HTERT RPE-1 (cell line): ENCODE measurements around the gene ATP6V1B1.

Source experiments
- in situ Hi-C: fragments of 300-500 bp; cut with MboI; formaldehyde crosslinking; loops from 4 replicates; pipeline ENCODE4 v1.14.3; 2020; ENCODE audit warnings: low sequenced_read_pairs

The ATP6V1B1 gene

DNA sequence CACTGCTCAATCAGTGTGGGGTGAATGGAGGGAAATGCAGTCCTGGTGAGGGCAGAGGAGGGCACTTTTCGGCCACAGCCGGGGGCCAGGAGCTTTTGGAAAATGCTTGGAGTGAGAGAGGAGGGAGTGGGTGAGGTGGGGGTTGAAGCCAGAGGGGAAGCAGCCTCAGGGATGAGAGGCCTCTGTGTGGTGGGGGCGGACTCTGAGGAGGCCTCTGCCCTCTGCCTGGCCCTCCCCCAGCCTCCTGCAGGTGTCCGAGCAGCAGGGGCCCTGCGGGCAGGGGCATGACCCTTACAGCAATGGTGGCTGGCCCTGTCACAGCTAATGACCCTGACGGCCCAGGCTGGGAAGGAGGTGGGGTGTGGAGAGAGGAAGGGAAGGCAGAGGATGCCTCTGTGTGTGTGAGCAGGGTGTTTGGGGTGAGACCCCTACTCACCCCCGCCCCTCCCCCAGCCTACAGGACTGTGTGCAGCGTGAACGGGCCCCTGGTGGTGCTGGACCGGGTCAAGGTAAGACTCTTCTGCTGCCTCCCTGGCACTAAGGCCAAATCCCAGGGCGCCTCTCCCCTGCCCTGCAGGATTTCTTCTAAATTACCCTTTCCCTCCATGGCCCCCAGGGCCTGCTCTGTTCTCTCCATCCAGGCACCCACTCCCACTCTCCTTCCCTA is 7.6 kb downstream of the ATP6V1B1 start:
- in situ Hi-C loops, result no loop called here

DNA sequence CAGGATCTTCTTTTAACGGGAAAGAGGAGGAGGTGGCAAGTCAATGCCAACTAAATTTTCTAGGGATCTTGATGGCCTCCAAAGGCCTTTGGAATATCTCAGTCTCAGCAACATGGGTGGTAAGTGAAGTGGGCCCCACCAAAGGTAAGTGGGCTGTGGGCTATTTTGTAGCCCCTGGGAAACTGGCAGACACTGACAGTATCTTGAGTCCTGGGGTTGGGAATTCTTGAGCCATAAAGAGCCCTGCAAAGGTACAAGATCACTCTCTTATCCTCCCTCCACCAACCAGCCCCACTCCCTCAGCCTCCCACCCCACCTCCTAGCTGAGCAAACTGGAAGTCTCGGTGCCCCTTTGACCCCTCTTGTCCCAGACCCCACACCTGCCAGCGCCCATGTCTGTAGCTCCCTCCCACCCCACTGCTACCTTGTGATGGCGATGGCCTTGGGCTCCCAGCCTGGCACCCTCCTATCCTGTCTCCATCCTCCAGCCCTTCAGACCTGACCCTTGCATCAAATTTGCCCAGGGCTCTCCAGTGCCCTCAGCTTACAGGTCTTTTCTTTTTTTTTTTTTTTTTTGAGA is 8.5 kb downstream of the ATP6V1B1 start:
- in situ Hi-C loops, result no loop called here

DNA sequence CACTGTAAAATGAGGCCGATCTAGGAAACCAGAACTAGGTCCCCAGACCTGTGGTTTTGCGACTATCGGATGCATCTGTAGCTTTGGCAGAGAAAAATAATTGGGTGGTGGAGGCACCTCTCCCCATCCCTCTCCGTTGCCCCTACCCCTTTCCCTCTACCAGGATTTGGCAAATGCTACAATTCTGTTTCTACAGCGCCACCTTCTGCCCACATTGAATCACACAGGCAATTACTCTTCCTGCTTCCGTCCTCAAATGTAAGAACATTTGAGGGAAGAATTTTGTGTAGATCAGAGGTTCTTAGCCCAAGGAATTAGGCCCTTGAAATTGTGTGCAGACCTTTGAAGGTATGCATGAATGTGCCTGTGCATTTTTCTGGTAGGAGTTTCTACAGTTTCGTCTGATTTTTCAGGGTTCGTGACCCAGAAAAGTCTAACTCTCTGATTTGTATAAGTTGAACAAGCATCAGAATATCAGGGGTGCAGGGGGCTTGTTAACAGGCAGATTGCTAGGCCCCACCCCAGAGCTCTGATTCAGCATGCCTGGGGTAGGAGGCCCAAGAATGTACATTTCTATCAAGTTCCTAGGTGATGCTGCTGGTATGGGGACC is 11.2 kb downstream of the ATP6V1B1 start:
- in situ Hi-C loops, result no loop called here

DNA sequence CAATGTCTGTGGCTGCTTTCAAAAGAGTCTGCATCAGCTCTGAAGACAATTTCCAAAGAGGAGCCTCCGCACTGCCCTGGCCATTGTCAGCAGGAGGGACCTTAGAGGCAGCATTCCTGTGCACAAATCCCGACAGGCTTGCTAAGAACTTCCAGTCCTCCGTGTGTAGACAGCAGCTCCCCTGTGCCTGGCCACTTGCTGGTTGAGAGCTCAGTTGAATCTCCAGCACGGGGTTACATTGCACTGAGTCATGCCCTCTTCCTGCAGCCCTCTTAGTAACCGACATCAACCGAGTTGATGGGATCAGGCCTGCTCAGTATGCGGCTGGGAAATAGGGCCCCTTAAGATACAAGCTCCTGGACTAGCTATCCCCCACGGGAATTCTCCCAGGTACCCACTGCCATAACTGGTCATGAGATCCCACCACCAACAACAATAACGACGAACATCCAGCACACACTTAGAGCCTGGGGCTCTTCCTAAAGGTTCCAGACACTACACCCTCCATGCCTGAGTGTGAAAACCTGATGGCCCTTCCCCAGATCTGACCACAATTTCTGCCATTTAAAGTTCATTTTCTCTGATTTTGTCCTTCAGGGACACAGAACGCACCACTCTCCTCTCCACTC is 12.0 kb downstream of the ATP6V1B1 start:
- in situ Hi-C loops, result no loop called here

DNA sequence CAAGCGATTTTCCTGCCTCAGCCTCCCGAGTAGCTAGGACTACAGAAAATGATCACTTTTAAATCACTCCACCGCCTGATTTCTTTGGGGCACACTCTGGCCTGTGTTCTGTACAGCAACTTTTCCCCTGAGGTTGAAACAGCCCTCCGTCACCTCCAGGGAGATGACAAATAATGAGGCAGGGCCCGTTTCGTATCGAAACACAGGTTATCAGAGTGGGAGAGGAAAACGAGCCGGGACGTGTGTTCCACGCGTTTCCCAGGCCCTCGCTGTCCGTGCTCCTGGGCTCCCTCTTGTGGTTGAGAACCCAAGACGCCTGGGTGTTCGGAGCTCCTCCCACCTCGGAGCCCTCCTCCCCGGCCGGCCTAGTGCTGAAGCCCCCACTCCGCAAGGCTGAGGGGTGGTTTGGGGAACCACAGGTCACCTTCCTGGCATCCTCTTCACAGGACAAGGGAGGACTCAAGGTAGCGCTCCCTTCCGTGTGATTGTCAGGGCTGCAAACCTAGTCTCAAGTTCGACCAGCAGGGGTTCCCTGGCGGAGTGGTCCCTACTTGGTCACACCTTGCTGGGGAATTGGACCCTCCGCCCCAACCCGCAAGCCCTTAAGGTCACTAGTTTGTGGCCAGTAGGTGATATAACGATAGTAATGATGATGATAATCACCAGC is 12.8 kb downstream of the ATP6V1B1 start:
- in situ Hi-C loops, result no loop called here

DNA sequence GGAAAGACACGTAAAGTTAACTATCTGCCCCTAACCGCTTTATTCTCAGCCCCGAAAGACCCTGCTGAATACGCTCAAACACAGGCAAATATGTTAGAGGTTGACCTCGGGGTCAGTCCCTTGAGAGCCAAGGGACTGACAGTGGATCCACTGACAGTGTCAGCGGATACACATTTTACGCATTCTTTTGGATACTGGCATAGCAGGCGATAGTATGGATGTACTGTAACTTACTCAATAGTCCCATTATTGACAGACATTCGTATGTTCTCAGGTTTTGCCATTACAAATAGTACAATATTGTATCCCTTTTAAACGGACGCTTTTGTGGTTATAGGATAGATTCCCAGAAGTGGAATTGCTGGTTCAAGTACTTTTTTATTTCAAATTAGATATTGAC is 13.4 kb downstream of the ATP6V1B1 start:
- in situ Hi-C loops, result no loop called here

DNA sequence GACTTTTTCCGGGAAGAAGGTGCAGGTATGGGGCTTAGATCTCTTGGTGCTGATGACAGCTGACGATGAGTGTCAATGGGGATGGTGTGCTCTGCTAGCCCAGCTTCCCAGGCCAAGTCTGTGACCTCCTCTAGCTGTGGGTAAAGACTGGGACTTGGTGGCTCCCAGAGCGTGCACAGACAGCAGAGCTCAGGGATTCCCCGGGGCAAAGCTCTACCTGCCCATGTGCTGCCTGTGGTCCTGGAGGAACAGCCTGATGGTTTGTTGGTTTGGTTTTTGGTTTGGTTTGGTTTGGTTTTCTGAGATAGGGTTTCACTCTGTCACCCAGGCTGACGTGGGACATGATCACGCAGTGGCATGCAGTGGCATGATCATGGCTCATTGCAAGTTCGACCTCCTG is 19.2 kb downstream of the ATP6V1B1 start:
- in situ Hi-C loops, result no loop called here

DNA sequence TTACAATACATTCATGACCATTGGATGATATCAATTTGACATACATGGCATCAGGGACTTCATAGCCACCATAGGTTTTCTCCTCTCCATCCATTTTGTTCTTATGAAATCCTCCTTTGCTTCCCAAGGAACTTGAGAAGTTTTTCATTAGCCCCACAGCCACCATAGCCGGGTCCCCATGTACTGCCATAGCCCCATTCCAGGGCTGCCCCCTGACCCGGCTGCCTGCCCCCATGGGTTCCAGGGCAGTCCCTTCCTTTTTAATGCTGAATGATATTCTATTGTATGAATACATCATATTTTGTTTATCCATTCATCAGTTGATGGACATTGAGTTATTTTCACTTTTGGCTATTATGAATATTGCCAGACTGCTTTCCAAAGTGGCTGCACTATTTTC is 20.4 kb downstream of the ATP6V1B1 start:
- in situ Hi-C loops, result no loop called here

DNA sequence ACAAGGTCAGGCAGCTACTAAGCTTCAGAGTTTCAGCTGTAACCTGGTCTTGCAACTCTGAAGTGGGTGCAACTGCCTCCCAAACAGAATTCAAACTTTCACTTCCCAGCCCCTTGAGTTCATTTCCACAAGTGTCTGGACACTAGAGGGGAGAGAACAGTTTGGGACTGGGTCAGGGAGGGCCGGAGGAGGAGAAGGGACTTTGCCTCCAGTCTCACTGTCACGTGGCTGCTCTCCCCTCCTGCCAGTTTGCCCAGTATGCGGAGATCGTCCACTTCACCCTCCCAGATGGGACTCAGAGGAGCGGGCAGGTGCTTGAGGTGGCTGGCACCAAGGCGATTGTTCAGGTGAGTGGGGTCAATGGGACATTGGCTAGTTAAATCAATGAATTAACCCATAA is 22.1 kb downstream of the ATP6V1B1 start:
- in situ Hi-C loops, result no loop called here

DNA sequence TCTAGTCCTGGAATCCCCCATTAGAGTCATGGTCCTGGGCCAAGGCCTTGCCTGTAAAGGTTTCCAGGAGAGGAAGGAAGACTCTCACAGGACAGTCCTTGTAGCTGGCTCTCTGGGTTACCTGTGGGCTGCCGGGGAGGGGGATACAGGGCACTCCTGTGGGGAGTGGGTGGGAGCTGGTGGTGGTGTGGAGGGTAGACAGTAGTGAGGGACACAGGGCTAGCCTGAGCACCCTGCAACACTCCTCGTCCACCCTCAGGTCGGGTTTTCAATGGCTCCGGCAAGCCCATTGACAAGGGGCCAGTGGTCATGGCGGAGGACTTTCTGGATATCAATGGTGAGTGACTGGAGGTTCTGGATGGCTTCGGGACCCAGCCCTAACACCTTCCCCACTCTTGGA is 23.1 kb downstream of the ATP6V1B1 start:
- in situ Hi-C loops, result no loop called here

DNA sequence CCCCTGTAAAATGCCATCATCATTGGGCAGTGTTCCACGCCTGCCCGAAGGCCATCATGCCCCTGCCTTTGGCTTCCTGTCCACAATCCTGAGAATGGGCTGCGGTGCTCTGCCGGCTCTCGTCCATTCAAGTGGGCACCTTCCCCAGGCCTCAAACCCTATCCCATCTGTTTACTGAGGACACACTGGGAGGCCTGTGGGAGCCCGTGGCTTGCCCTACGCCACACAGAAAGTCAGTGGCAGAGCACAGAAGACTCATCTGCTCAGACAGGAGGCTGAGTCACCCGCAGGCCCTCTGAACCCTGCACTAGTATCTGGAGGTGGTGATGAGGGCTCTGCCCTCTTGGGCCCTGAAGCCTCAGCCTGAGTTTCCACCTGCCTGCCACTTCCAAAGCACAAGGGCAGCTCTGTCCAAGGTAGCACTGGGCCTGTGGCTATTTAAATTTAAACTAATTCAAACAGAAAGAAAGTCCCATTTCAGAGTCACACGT is 23.6 kb downstream of the ATP6V1B1 start:
- in situ Hi-C loops, result no loop called here

DNA sequence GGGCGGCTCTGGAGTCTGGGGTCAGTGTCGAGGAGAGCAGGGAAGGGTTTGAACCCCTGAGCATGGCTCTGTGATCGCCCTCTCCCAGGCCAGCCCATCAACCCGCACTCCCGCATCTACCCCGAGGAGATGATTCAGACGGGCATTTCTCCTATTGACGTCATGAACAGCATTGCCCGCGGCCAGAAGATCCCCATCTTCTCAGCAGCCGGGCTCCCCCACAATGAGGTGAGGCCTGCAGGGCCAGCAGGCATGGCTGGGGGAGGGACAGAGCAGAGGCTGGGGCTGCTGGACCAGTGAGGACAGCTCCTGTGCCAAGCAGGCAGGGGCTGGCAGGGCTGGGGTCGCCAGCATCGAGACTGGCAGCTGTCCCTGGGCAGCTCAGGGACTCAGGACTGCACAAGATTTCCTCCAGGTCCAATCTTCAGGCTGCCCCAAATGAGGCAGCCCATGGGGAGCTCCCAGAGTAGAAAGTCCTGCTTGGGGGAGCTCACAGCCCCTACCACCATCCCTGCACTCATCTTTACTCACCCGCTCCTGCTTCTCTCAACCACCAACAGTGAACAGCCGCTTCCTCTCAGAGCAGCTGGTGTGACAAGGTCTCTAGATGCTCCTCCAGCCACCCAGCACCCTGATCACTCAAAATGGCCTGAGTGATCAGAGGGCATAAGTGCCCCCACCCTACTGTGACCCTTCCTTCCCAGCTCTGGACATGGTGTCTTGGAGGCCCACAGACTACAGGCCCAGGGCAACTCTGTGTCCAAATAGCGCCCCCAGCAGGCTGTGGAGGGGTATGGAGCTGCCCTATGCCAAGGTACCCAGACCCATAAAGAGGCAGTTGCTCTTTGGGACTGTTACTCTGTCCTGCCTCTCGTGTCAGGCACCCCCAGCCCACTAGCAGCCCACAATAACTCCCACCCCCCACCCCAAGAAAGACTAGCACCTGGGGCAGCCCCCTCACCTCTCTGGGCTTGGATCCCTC is 24.4 kb downstream of the ATP6V1B1 start:
- in situ Hi-C loops, result no loop called here

DNA sequence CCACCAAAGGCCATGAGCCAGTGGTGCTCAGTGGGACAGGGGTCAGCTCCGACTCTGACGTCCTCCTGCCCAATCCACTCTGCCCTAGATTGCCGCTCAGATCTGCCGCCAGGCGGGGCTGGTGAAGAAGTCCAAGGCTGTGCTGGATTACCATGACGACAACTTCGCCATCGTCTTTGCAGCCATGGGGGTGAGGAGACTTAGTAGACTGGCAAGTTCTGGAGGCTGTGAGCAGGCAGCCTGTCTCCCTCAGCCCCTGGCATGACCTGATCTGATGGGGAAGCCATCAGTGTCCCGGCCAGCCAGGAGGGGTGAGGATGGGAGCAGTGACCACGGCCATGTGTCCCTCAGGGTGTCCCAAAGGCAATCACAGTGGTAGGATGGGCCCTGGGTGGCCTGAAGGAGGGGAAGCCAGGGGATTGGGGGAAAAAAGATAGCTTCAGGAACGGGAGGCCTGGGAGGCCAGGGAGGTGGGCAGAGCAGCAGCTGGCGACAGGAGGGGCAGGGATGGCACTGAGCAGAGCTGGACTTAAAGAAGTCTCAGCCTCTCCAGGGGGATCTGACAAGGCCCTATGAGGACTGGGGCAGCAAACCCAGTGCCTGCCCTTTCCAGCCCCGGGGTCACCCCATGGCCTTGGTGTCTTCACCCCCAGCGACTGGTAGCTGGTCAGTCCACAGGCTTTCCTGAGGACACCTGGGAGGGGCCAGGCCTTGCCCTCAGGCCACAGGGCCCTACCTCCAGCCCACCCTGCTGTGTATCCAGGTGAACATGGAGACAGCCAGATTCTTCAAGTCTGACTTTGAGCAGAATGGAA is 25.3 kb downstream of the ATP6V1B1 start:
- in situ Hi-C loops, result no loop called here

DNA sequence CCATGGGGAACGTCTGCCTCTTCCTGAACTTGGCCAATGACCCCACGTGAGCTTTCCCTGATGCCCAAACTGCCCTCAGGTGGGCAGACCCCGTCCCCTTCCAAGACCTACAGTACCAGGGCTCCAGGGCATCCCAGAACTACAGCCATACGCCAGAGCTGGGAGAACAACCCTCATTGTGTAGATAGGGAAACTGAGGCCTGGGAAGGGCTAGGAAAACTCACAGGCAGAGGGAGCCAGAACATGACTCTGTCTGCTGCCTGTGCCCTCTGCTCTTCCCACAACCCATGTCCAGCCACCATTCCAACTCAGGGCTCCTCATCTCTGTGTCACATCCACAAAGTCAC is 25.9 kb downstream of the ATP6V1B1 start:
- in situ Hi-C loops, result no loop called here

DNA sequence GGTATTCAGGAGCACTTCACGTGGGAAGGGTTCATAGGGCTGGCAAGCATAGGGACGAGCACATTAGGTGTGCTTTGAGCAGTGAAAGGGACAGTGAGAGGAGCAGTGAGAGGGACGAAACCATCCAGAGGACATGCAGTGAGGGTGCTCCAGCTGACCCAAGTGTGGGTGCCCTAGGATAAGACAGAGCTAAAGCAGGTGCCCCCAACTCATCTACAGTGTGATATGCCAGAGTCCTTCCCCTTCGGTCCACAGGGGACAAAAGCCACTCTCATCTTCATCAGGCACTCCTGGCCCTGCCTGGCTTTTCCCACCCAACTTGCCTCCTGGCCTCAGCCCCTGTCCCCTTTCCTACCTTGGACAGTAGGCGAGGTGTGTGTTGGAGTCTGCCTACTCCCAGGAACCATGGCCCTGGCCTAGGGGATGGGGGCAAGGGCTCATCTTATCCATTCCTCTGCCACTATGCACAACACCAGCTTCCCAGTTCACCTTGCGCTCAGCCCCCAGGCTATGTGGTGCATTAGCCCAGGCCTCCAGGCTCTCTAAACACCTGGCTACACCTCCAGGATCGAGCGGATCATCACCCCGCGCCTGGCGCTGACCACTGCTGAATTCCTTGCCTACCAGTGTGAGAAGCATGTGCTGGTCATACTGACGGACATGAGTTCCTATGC is 26.6 kb downstream of the ATP6V1B1 start:
- in situ Hi-C loops, result no loop called here

DNA sequence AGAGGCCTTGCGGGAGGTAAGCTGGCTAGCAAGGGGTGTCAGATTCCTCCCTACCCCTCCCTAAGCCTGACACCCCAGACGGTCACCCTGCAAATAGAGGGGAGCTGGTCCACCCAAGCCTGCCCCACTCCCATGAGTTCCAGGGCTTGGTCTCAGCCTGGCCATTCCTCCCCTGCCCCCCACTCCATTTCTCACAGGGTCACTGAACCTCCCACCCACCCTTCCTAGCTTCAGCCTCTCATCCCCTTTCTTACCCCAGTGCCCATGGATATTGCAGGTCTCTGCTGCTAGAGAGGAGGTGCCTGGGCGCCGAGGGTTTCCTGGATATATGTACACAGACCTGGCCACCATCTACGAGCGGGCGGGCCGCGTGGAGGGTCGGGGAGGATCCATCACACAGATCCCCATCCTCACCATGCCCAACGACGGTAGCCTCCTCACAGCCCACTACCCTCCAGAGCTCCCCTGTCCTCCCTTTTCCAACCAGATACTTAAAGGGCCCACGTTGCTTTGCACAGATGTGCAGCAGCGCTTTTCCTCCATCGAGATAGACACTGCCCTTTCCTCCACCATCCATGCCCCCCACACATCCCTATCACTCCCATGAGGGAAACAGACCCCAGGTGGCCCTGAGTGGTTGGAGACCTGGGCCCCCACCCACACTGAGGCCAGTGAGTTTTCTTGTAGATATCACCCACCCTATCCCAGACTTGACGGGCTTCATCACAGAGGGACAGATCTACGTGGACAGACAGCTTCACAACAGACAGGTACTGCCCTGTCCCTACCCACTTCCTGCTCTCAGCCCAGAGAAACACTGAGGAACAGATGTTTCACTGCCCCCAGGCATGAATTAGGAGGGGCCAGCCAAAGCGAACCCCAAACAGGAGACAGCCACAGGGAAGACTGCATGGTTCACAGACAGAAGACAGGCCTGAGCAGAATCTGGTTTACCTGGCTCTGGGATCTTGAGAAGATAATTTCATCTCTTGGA is 27.5 kb downstream of the ATP6V1B1 start:
- in situ Hi-C loops, result no loop called here

DNA sequence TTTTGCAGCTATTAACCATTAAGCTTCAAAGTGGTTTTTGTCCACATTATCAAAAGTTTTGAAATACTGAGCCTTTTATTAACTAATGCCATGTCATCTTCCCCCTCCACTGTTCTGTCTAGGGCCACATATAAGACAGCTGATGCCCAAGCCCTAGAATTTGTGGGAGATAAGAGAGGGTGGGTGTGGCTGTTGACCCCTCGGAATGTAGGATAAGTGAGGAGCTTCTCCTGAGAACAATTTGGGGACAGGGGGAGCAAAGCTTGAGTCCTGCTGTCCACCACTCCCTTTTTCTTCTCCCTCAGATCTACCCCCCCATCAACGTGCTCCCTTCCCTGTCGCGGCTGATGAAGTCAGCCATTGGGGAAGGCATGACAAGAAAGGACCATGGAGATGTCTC is 28.4 kb downstream of the ATP6V1B1 start:
- in situ Hi-C loops, result no loop called here
